PC-9 (cell line): ENCODE results near the gene CMSS1.

Experiments used
- EZH2 ChIP-seq: fragments of 200-600 bp; sonication (generic); IDR thresholded peaks from 2 replicates; pipeline ENCODE4 v1.8.0; 2017; ENCODE audit warnings: antibody characterized with exemption, low read depth
- TF ChIP-seq, protein P1 (sequence below): fragments of 200-600 bp; sonication (generic); conservative IDR thresholded peaks from 2 replicates; pipeline ENCODE4 v1.6.1; 2017; ENCODE audit warnings: mixed run types, antibody characterized with exemption, mild to moderate bottlenecking, moderate library complexity

DNA sequence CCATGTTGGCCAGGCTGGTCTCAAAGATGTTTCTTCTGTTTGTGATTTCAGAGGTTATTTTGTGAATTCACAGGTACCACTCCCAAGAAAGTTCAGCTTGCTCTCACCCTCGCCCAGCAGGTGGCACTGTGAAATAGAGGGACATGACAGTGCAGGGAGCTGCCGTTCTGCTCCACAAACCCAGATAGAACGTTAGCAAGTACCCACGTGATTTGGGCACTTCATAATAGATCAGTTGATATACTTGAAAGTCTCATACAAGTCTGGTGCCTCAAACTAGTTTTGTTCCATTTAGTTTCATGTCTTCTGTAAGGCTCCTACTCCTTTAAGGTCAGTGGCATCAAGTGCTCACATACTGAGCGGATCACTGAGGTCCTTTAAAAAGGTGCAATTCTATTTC lies 251.2 kb downstream of the CMSS1 start:
- TF ChIP-seq, protein P1, sequence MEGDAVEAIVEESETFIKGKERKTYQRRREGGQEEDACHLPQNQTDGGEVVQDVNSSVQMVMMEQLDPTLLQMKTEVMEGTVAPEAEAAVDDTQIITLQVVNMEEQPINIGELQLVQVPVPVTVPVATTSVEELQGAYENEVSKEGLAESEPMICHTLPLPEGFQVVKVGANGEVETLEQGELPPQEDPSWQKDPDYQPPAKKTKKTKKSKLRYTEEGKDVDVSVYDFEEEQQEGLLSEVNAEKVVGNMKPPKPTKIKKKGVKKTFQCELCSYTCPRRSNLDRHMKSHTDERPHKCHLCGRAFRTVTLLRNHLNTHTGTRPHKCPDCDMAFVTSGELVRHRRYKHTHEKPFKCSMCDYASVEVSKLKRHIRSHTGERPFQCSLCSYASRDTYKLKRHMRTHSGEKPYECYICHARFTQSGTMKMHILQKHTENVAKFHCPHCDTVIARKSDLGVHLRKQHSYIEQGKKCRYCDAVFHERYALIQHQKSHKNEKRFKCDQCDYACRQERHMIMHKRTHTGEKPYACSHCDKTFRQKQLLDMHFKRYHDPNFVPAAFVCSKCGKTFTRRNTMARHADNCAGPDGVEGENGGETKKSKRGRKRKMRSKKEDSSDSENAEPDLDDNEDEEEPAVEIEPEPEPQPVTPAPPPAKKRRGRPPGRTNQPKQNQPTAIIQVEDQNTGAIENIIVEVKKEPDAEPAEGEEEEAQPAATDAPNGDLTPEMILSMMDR = peak; percentile 81
- TF ChIP-seq EZH2 = no peak
